Measurements from ENCODE around the gene SPRY4.
"Not testable (repeated sequence)": the region's sequence is repeated elsewhere in the genome, so short reads cannot be mapped to it uniquely, and the experiment has no call there.

SPRY4 gene

GRCh38 chr5:142301540-142301939, 23.3 kb downstream of the SPRY4 start:
- H2AK5ac ChIP-seq (ENCODE audit: low read length, severe bottlenecking): no peak overlapping the region

GRCh38 chr5:142300677-142301076, 24.1 kb downstream of the SPRY4 start:
- H3K4me2 ChIP-seq (ENCODE audit: low read length, poor library complexity, severe bottlenecking): no peak overlapping the region
- H3K36me3 ChIP-seq (ENCODE audit: control insufficient read depth in 1 of 2, insufficient read depth in 2 of 2, low read depth in 1 of 2, low read length in 2 of 2): peaks cover 3 to 12% of the 10 kb centered on the region in 2 experiments

More at GRCh38 chr5:142301540-142301939, 23.3 kb downstream of the SPRY4 start:
- no peak overlapping the region for H2BK15ac ChIP-seq (ENCODE audit: low read depth, poor library complexity, severe bottlenecking)
- H2AFZ ChIP-seq (ENCODE audit: low read depth, low read length): no peak overlapping the region
- H3K14ac ChIP-seq (ENCODE audit: low read length in 2 of 2): no peak overlapping the region
- peak overlapping the region in 1 of 2 experiments; percentile 55 for H3K23ac ChIP-seq (ENCODE audit: low read length in 2 of 2)
- DNase-seq: no peak
- no peak overlapping the region for H3K27ac ChIP-seq (ENCODE audit: low read length, poor library complexity, severe bottlenecking)
- peaks cover 25% of the 10 kb centered on the region for H3K79me1 ChIP-seq (replicated peaks; ENCODE audit: low read length, poor library complexity, severe bottlenecking)
- H3K9ac ChIP-seq (ENCODE audit: low read length): no peak overlapping the region
- H3K27me3 ChIP-seq (ENCODE audit: control insufficient read depth in 1 of 2, insufficient read depth in 1 of 2, low read length in 2 of 2): no peaks in the 10 kb centered on the region
- no peaks in the 10 kb centered on the region for H3K9me3 ChIP-seq (ENCODE audit: control insufficient read depth, low read length)
- H2BK12ac ChIP-seq (ENCODE audit: low read length in 2 of 2): no peak overlapping the region
- peaks cover 3 to 18% of the 10 kb centered on the region in 2 experiments for H3K36me3 ChIP-seq (ENCODE audit: control insufficient read depth in 1 of 2, insufficient read depth in 2 of 2, low read depth in 1 of 2, low read length in 2 of 2)
- H3K18ac ChIP-seq (ENCODE audit: low read depth in 1 of 2, low read length in 2 of 2): peak overlapping the region; percentile 14 to 30
- peak overlapping the region; percentile 16 for H4K8ac ChIP-seq (ENCODE audit: low read length)
- H2BK120ac ChIP-seq (ENCODE audit: low read depth, low read length): no peak overlapping the region
- no peak overlapping the region for H3K4ac ChIP-seq (ENCODE audit: low read depth in 1 of 2, low read length in 2 of 2)
- H4K91ac ChIP-seq (ENCODE audit: low read length): peak overlapping the region; percentile 25
- H3K4me3 ChIP-seq (ENCODE audit: insufficient read depth in 1 of 2, low read depth in 1 of 2, low read length in 2 of 2): no peak overlapping the region
- 44% methylated on average over 2 of the region's 4 CpGs for WGBS
- no peak overlapping the region for H3K4me2 ChIP-seq (ENCODE audit: low read length, poor library complexity, severe bottlenecking)
- H3K4me1 ChIP-seq (ENCODE audit: control insufficient read depth, insufficient read depth, low read depth, low read length): peaks cover 15% of the 10 kb centered on the region
- no peak overlapping the region for H2BK5ac ChIP-seq (ENCODE audit: low read depth, low read length, poor library complexity, severe bottlenecking)

GRCh38 chr5:142298789-142299188, 26.0 kb downstream of the SPRY4 start:
- H3K14ac ChIP-seq (ENCODE audit: low read length in 2 of 2): no peak overlapping the region
- no peak overlapping the region for H2BK15ac ChIP-seq (ENCODE audit: low read depth, poor library complexity, severe bottlenecking)
- H3K4me2 ChIP-seq (ENCODE audit: low read length, poor library complexity, severe bottlenecking): no peak overlapping the region
- H2BK120ac ChIP-seq (ENCODE audit: low read depth, low read length): no peak overlapping the region
- H4K8ac ChIP-seq (ENCODE audit: low read length): no peak overlapping the region
- 81% methylated on average over 5 of the region's 6 CpGs for WGBS
- no peak overlapping the region for H3K23ac ChIP-seq (ENCODE audit: low read length in 2 of 2)
- peak overlapping the region; percentile 54 for H2AK5ac ChIP-seq (ENCODE audit: low read length, severe bottlenecking)
- peaks cover 30% of the 10 kb centered on the region for H3K79me1 ChIP-seq (replicated peaks; ENCODE audit: low read length, poor library complexity, severe bottlenecking)
- no peak overlapping the region for H3K27ac ChIP-seq (ENCODE audit: low read length, poor library complexity, severe bottlenecking)
- H3K4me1 ChIP-seq (ENCODE audit: control insufficient read depth, insufficient read depth, low read depth, low read length): peaks cover 16% of the 10 kb centered on the region
- no peak overlapping the region for H2BK12ac ChIP-seq (ENCODE audit: low read length in 2 of 2)
- no peak for DNase-seq
- H4K91ac ChIP-seq (ENCODE audit: low read length): no peak overlapping the region
- no peaks in the 10 kb centered on the region for H3K27me3 ChIP-seq (ENCODE audit: control insufficient read depth in 1 of 2, insufficient read depth in 1 of 2, low read length in 2 of 2)
- H3K18ac ChIP-seq (ENCODE audit: low read depth in 1 of 2, low read length in 2 of 2): no peak overlapping the region
- H3K36me3 ChIP-seq (ENCODE audit: control insufficient read depth in 1 of 2, insufficient read depth in 2 of 2, low read depth in 1 of 2, low read length in 2 of 2): peaks cover 5 to 18% of the 10 kb centered on the region in 2 experiments
- H3K9ac ChIP-seq (ENCODE audit: low read length): no peak overlapping the region
- no peaks in the 10 kb centered on the region for H3K9me3 ChIP-seq (ENCODE audit: control insufficient read depth, low read length)
- H2AFZ ChIP-seq (ENCODE audit: low read depth, low read length): no peak overlapping the region
- no peak overlapping the region for H3K4me3 ChIP-seq (ENCODE audit: insufficient read depth in 1 of 2, low read depth in 1 of 2, low read length in 2 of 2)
- no peak overlapping the region for H2BK5ac ChIP-seq (ENCODE audit: low read depth, low read length, poor library complexity, severe bottlenecking)
- no peak overlapping the region for H3K4ac ChIP-seq (ENCODE audit: low read depth in 1 of 2, low read length in 2 of 2)

More at GRCh38 chr5:142300677-142301076, 24.1 kb downstream of the SPRY4 start:
- no peak overlapping the region for H3K4me3 ChIP-seq (ENCODE audit: insufficient read depth in 1 of 2, low read depth in 1 of 2, low read length in 2 of 2)
- H2BK120ac ChIP-seq (ENCODE audit: low read depth, low read length): no peak overlapping the region
- H3K27me3 ChIP-seq (ENCODE audit: control insufficient read depth in 1 of 2, insufficient read depth in 1 of 2, low read length in 2 of 2): no peaks in the 10 kb centered on the region
- no peak overlapping the region for H4K8ac ChIP-seq (ENCODE audit: low read length)
- H2BK5ac ChIP-seq (ENCODE audit: low read depth, low read length, poor library complexity, severe bottlenecking): no peak overlapping the region
- H3K9ac ChIP-seq (ENCODE audit: low read length): no peak overlapping the region
- no peak overlapping the region for H2AFZ ChIP-seq (ENCODE audit: low read depth, low read length)
- H3K4me1 ChIP-seq (ENCODE audit: control insufficient read depth, insufficient read depth, low read depth, low read length): peaks cover 20% of the 10 kb centered on the region
- H2BK15ac ChIP-seq (ENCODE audit: low read depth, poor library complexity, severe bottlenecking): no peak overlapping the region
- no peak overlapping the region for H2AK5ac ChIP-seq (ENCODE audit: low read length, severe bottlenecking)
- peaks cover 26% of the 10 kb centered on the region for H3K79me1 ChIP-seq (replicated peaks; ENCODE audit: low read length, poor library complexity, severe bottlenecking)
- no peaks in the 10 kb centered on the region for H3K9me3 ChIP-seq (ENCODE audit: control insufficient read depth, low read length)
- no peak for DNase-seq
- no peak overlapping the region for H3K23ac ChIP-seq (ENCODE audit: low read length in 2 of 2)
- peak overlapping the region in 1 of 2 experiments; percentile 49 for H3K18ac ChIP-seq (ENCODE audit: low read depth in 1 of 2, low read length in 2 of 2)
- no peak overlapping the region for H3K14ac ChIP-seq (ENCODE audit: low read length in 2 of 2)
- no peak overlapping the region for H4K91ac ChIP-seq (ENCODE audit: low read length)
- no peak overlapping the region for H3K27ac ChIP-seq (ENCODE audit: low read length, poor library complexity, severe bottlenecking)
- WGBS: 95% methylated on average over 8 of the region's 8 CpGs
- H2BK12ac ChIP-seq (ENCODE audit: low read length in 2 of 2): no peak overlapping the region
- no peak overlapping the region for H3K4ac ChIP-seq (ENCODE audit: low read depth in 1 of 2, low read length in 2 of 2)

GRCh38 chr5:142297786-142298185, 27.0 kb downstream of the SPRY4 start:
- not testable (repeated sequence) for H3K14ac ChIP-seq (ENCODE audit: low read length in 2 of 2); DNase-seq; H3K27me3 ChIP-seq (ENCODE audit: control insufficient read depth in 1 of 2, insufficient read depth in 1 of 2, low read length in 2 of 2); H2BK12ac ChIP-seq (ENCODE audit: low read length in 2 of 2); H4K91ac ChIP-seq (ENCODE audit: low read length); H3K27ac ChIP-seq (ENCODE audit: low read length, poor library complexity, severe bottlenecking); H2AK5ac ChIP-seq (ENCODE audit: low read length, severe bottlenecking); H3K4me2 ChIP-seq (ENCODE audit: low read length, poor library complexity, severe bottlenecking); H2BK5ac ChIP-seq (ENCODE audit: low read depth, low read length, poor library complexity, severe bottlenecking); H3K4ac ChIP-seq (ENCODE audit: low read depth in 1 of 2, low read length in 2 of 2); H3K9me3 ChIP-seq (ENCODE audit: control insufficient read depth, low read length); H3K9ac ChIP-seq (ENCODE audit: low read length); H3K23ac ChIP-seq (ENCODE audit: low read length in 2 of 2); H2BK120ac ChIP-seq (ENCODE audit: low read depth, low read length); H4K8ac ChIP-seq (ENCODE audit: low read length); H2BK15ac ChIP-seq (ENCODE audit: low read depth, poor library complexity, severe bottlenecking); H3K4me3 ChIP-seq (ENCODE audit: insufficient read depth in 1 of 2, low read depth in 1 of 2, low read length in 2 of 2); H2AFZ ChIP-seq (ENCODE audit: low read depth, low read length); H3K18ac ChIP-seq (ENCODE audit: low read depth in 1 of 2, low read length in 2 of 2)
- Histone ChIP-seq H3K36me3 (ENCODE audit: control insufficient read depth in 1 of 2, insufficient read depth in 2 of 2, low read depth in 1 of 2, low read length in 2 of 2) (peaks cover 5 to 20% of the 10 kb centered on the region in 2 experiments), H3K79me1 (replicated peaks; ENCODE audit: low read length, poor library complexity, severe bottlenecking) (peaks cover 27% of the 10 kb centered on the region), H3K4me1 (ENCODE audit: control insufficient read depth, insufficient read depth, low read depth, low read length) (peaks cover 14% of the 10 kb centered on the region)
- WGBS: 100% methylated on average over 3 of the region's 5 CpGs
